ENCODE measurements around the gene GCDH.

Gene GCDH

GRCh38 chr19:12939975-12940423, 49.0 kb downstream of the GCDH start:
- DNase-seq (ENCODE audit: low read depth in 2 of 2) = no peak

GRCh38 chr19:12940897-12941296, 49.9 kb downstream of the GCDH start:
- no peak for DNase-seq (ENCODE audit: low read depth in 2 of 2)

- no peak for DNase-seq (ENCODE audit: low read depth in 2 of 2)
Measured at GRCh38 chr19:12943437-12944044, 52.6 kb downstream of the GCDH start.

- no peak for DNase-seq (ENCODE audit: low read depth in 2 of 2)
Measured at GRCh38 chr19:12944104-12944674, 53.2 kb downstream of the GCDH start.

GRCh38 chr19:12945479-12946091, 54.6 kb downstream of the GCDH start, which contains the start of gene RAD23A:
Gene RAD23A (plus strand): TSS chr19:12945862. CDS start chr19:12945949, 87 bp downstream.
- peak; percentile 97 for DNase-seq (ENCODE audit: low read depth in 2 of 2)

- peak; percentile 32 to 43 for DNase-seq (ENCODE audit: low read depth in 2 of 2)
Measured at GRCh38 chr19:12946092-12946721, 55.2 kb downstream of the GCDH start.

- no peak for DNase-seq (ENCODE audit: low read depth in 2 of 2)
Measured at GRCh38 chr19:12946731-12947496, 56.0 kb downstream of the GCDH start.

GRCh38 chr19:12947702-12948611, 57.0 kb downstream of the GCDH start:
- no peak for DNase-seq (ENCODE audit: low read depth in 2 of 2)

GRCh38 chr19:12948612-12949362, 57.8 kb downstream of the GCDH start:
- no peak for DNase-seq (ENCODE audit: low read depth in 2 of 2)

Data from stimulated activated CD4-positive, alpha-beta T cell treated with anti-CD3 and anti-CD28 coated beads, Interleukin-12 subunit alpha, Interleukin-12 subunit beta, amount 100 ng/mL, for 24 hours (primary cell).